Heart left ventricle (tissue), 13 donors: ENCODE results near the gene PRKG1.

Source experiments
- CTCF ChIP-seq, 12 donors: fragments of 200-600 bp; sonication (generic) in 4 of 12; IDR thresholded peaks; one replicate each; pipeline versions ENCODE4 v1.5.0 to v1.8.0; 2018 to 2022; ENCODE audit warnings: antibody characterized with exemption in 12 of 12, mild to moderate bottlenecking in 5 of 12
- POLR2A ChIP-seq, 2 donors: fragments of 450-650 bp; IDR thresholded peaks; one replicate each; pipeline ENCODE4 v1.6.1; 2017; ENCODE audit warnings: antibody characterized with exemption in 2 of 2, mild to moderate bottlenecking in 2 of 2, moderate library complexity in 2 of 2
- donor health status: ischemic (EF 13 %, LVEDD 7.1; RV severe dilation, severe dysfunction).
- donor health status: DM: no; HTN: yes; CAD: no.
- donor health status: DM: no; HTN: no; CAD: no.
- donor health status: ischemic (EF 25% LVEDD 6.9; RV normal size, moderate dysfunction).
- donor health status: ischemic (EF 25% LVEDD 5.7; RV mildly dilated, moderate dysfunction).
- donor health status: ischemic (EF 35%, LVEDD 5.7; RV mildly dilated, moderate dysfunction).
- donor health status: nonischemic (EF 11% LVEDD 7.7; RV severe dilation, severe dysfunction).
- donor health status: DM: yes; HTN: yes; CAD: no.
- donor health status: PGD.
- donor health status: ischemic (EF 29% LVEDD 5.4; RV normal size, mild dysfunction).
- donor health status: nonischemic (EF 23%, LVEDD 6.1; RV moderate dilation, normal function).

GRCh38 chr10:51201947-51202346, 127.7 kb downstream of the PRKG1 start:
- TF ChIP-seq CTCF (IDR thresholded peaks at IDR 0.05) = no peak
- TF ChIP-seq POLR2A (IDR thresholded peaks at IDR 0.05) = no peak
